ENCODE results near the gene TMCO4. TPM values are rescaled to one million over a fixed set of nuclear protein-coding genes. Genes with fewer than 3 reads are reported as not detected.

TMCO4 gene
- total RNA-seq, 1 donor from 2014 or later = 1.8 TPM

DNA sequence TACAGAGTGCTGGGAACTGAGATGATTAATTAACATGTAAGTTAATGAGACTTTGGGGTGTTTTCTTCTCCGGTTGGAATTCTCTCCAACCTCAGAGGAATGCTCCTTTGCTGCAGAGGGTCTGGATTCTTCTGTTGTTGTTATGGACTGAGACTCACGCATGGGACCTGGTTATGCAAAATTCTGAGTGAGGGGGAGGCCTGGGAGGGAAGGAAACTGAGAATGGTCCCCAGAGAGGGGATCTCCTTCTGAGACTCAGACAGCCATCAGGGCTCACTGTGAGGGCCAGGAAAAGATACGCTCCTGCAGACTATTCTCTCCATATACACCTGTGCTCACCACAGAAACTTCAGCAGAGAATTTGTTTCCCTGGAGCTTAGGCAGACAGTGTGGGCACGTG lies 78.7 kb downstream of the TMCO4 start:
- no peak overlapping the region for H3K27ac Mint-ChIP-seq (ENCODE audit: unreplicated experiment)

DNA sequence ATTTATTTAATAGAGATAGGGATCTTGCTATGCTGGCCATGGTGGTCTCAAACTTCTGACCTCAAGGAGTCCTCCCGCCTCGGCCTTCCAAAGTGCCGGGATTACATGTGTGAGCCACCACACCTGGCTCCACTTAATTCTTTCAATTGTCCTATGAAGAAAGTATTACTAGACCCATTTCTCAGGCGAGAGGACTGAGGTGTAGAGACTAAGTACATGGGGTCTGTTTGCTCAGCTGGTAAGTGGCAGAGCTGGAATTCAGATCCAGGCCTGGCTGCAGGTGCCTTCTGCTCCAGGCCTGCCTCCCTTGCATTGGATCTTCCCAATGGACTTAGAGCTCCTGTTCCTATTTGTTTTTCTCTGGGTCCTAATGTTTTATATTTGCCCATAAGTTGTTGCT lies 79.5 kb downstream of the TMCO4 start:
- no peak for DNase-seq (ENCODE audit: low read depth)
- no peaks in the 10 kb centered on the region for H3K4me1 ChIP-seq (ENCODE audit: insufficient read depth, low read length)
- H3K36me3 ChIP-seq (ENCODE audit: insufficient read depth, low read length) = no peaks in the 10 kb centered on the region
- H3K4me1 Mint-ChIP-seq (ENCODE audit: low read depth, unreplicated experiment) = peaks cover 1% of the 10 kb centered on the region
- H3K9me3 Mint-ChIP-seq (ENCODE audit: unreplicated experiment) = no peaks in the 10 kb centered on the region
- H3K27me3 Mint-ChIP-seq (ENCODE audit: low read depth, unreplicated experiment) = peaks cover 29% of the 10 kb centered on the region
- H3K27ac Mint-ChIP-seq (ENCODE audit: unreplicated experiment) = no peak overlapping the region
- H3K79me2 ChIP-seq (ENCODE audit: insufficient read depth, low read length) = no peaks in the 10 kb centered on the region
- no peak overlapping the region for H2AFZ ChIP-seq (ENCODE audit: low read depth, low read length)
- H3K27me3 ChIP-seq (ENCODE audit: insufficient read depth, low read length) = no peaks in the 10 kb centered on the region
- no peak overlapping the region for H3K9ac ChIP-seq (ENCODE audit: low read length)
- H4K20me1 ChIP-seq (ENCODE audit: insufficient read depth, low read length) = no peaks in the 10 kb centered on the region
- no peaks in the 10 kb centered on the region for H3K36me3 Mint-ChIP-seq (ENCODE audit: low read depth, unreplicated experiment)
- no peak overlapping the region for H3K4me3 Mint-ChIP-seq (ENCODE audit: unreplicated experiment)
- H3K9me3 ChIP-seq (ENCODE audit: insufficient read depth, low read depth, low read length) = no peaks in the 10 kb centered on the region
- no peak overlapping the region for H3K4me3 ChIP-seq (ENCODE audit: insufficient read depth, low read depth, low read length)
- no peak overlapping the region for H3K4me2 ChIP-seq (ENCODE audit: low read length)
- no peak overlapping the region for H3K27ac ChIP-seq (ENCODE audit: low read depth, low read length)
- no peak for TF ChIP-seq EZH2 (IDR thresholded peaks at IDR 0.05; ENCODE audit: insufficient read depth, low read length)
- TF ChIP-seq, protein P1, sequence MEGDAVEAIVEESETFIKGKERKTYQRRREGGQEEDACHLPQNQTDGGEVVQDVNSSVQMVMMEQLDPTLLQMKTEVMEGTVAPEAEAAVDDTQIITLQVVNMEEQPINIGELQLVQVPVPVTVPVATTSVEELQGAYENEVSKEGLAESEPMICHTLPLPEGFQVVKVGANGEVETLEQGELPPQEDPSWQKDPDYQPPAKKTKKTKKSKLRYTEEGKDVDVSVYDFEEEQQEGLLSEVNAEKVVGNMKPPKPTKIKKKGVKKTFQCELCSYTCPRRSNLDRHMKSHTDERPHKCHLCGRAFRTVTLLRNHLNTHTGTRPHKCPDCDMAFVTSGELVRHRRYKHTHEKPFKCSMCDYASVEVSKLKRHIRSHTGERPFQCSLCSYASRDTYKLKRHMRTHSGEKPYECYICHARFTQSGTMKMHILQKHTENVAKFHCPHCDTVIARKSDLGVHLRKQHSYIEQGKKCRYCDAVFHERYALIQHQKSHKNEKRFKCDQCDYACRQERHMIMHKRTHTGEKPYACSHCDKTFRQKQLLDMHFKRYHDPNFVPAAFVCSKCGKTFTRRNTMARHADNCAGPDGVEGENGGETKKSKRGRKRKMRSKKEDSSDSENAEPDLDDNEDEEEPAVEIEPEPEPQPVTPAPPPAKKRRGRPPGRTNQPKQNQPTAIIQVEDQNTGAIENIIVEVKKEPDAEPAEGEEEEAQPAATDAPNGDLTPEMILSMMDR (IDR thresholded peaks at IDR 0.05; ENCODE audit: insufficient read depth, low read depth, low read length) = no peak
- no peak for FAIRE-seq

More for the DNA sequence above, 78.7 kb downstream of the TMCO4 start:
- DNase-seq (ENCODE audit: low read depth) (no peak), FAIRE-seq (no peak)
- H3K4me3 Mint-ChIP-seq (ENCODE audit: unreplicated experiment) = no peak overlapping the region
- no peak overlapping the region for H3K27ac ChIP-seq (ENCODE audit: low read depth, low read length)
- no peak overlapping the region for H2AFZ ChIP-seq (ENCODE audit: low read depth, low read length)
- no peaks in the 10 kb centered on the region for H3K4me1 Mint-ChIP-seq (ENCODE audit: low read depth, unreplicated experiment)
- no peaks in the 10 kb centered on the region for H3K9me3 ChIP-seq (ENCODE audit: insufficient read depth, low read depth, low read length)
- H3K36me3 Mint-ChIP-seq (ENCODE audit: low read depth, unreplicated experiment) = no peaks in the 10 kb centered on the region
- no peaks in the 10 kb centered on the region for H4K20me1 ChIP-seq (ENCODE audit: insufficient read depth, low read length)
- H3K9me3 Mint-ChIP-seq (ENCODE audit: unreplicated experiment) = no peaks in the 10 kb centered on the region
- H3K4me3 ChIP-seq (ENCODE audit: insufficient read depth, low read depth, low read length) = no peak overlapping the region
- H3K9ac ChIP-seq (ENCODE audit: low read length) = no peak overlapping the region
- H3K27me3 Mint-ChIP-seq (ENCODE audit: low read depth, unreplicated experiment) = peaks cover 35% of the 10 kb centered on the region
- no peaks in the 10 kb centered on the region for H3K36me3 ChIP-seq (ENCODE audit: insufficient read depth, low read length)
- H3K4me1 ChIP-seq (ENCODE audit: insufficient read depth, low read length) = no peaks in the 10 kb centered on the region
- no peak for TF ChIP-seq EZH2 (IDR thresholded peaks at IDR 0.05; ENCODE audit: insufficient read depth, low read length)
- TF ChIP-seq, protein P1 (IDR thresholded peaks at IDR 0.05; ENCODE audit: insufficient read depth, low read depth, low read length) = no peak
- no peaks in the 10 kb centered on the region for H3K79me2 ChIP-seq (ENCODE audit: insufficient read depth, low read length)
- H3K27me3 ChIP-seq (ENCODE audit: insufficient read depth, low read length) = no peaks in the 10 kb centered on the region
- H3K4me2 ChIP-seq (ENCODE audit: low read length) = no peak overlapping the region

DNA sequence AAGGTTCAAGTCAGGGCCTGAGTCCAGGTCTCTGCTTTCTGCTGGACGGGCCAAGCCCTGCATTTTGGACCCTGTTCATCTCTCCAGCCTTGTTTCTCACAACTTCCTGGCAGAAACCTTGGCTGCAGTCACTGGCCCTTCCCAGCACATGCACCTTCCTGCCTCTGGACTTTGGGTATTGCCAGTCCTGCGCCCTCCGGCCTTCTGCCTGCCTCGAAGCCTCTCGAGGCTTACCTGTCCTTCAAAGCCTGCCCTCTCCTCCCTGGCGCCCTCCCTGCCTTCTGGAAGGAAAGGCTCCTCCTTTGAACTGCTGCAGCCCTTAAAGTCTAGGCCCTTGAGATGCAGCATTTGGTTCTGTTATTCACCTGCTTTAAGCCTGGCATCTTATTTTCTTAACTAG lies 82.2 kb downstream of the TMCO4 start:
- Histone ChIP-seq H3K4me3 (ENCODE audit: insufficient read depth, low read depth, low read length) (no peak overlapping the region), H3K79me2 (ENCODE audit: insufficient read depth, low read length) (no peaks in the 10 kb centered on the region), H3K27ac (ENCODE audit: low read depth, low read length) (no peak overlapping the region), H3K36me3 (ENCODE audit: insufficient read depth, low read length) (no peaks in the 10 kb centered on the region), H3K9ac (ENCODE audit: low read length) (no peak overlapping the region), H3K4me1 (ENCODE audit: insufficient read depth, low read length) (no peaks in the 10 kb centered on the region), H2AFZ (ENCODE audit: low read depth, low read length) (no peak overlapping the region), H3K27me3 (ENCODE audit: insufficient read depth, low read length) (no peaks in the 10 kb centered on the region), H3K4me2 (ENCODE audit: low read length) (no peak overlapping the region), H4K20me1 (ENCODE audit: insufficient read depth, low read length) (no peaks in the 10 kb centered on the region), H3K9me3 (ENCODE audit: insufficient read depth, low read depth, low read length) (no peaks in the 10 kb centered on the region)
- Mint-ChIP-seq H3K27ac (ENCODE audit: unreplicated experiment) (no peak overlapping the region), H3K9me3 (ENCODE audit: unreplicated experiment) (no peaks in the 10 kb centered on the region), H3K4me1 (ENCODE audit: low read depth, unreplicated experiment) (peaks cover 1% of the 10 kb centered on the region), H3K4me3 (ENCODE audit: unreplicated experiment) (no peak overlapping the region), H3K27me3 (ENCODE audit: low read depth, unreplicated experiment) (peaks cover 11% of the 10 kb centered on the region), H3K36me3 (ENCODE audit: low read depth, unreplicated experiment) (no peaks in the 10 kb centered on the region)
- no peak for FAIRE-seq
- DNase-seq (ENCODE audit: low read depth) = no peak
- no peak for TF ChIP-seq EZH2 (IDR thresholded peaks at IDR 0.05; ENCODE audit: insufficient read depth, low read length)
- TF ChIP-seq, protein P1 (IDR thresholded peaks at IDR 0.05; ENCODE audit: insufficient read depth, low read depth, low read length) = no peak
